Body of pancreas (tissue), 4 donors: ENCODE data around the gene FAM114A1.

Source experiments
- CTCF ChIP-seq, 7 experiments: fragments of 450-650 bp in 4 of 7; fragments of 200-600 bp in 3 of 7; sonication (generic) in 3 of 7; IDR thresholded peaks; one replicate each; pipeline ENCODE4 v1.5.1; 2016 to 2019; ENCODE audit warnings: antibody characterized with exemption in 7 of 7
- POLR2A ChIP-seq, 3 donors: fragments of 450-650 bp; IDR thresholded peaks; one replicate each; pipeline ENCODE4 v1.6.1; 2016; ENCODE audit warnings: antibody characterized with exemption in 3 of 3, mild to moderate bottlenecking in 2 of 3

- TF ChIP-seq CTCF (IDR thresholded peaks at IDR 0.05), result peak in 5 of 7 experiments; percentile 21 to 46 (median 43)
- TF ChIP-seq POLR2A (IDR thresholded peaks at IDR 0.05), result no peak
These were observed 35.1 kb downstream of the FAM114A1 start for GRCh38 chr4:38902695-38903094.
